Measurements from ENCODE around the gene APMAP.
"Not testable (repeated sequence)": the region's sequence is repeated elsewhere in the genome, so short reads cannot be mapped to it uniquely, and the experiment has no call there.

Gene APMAP

GRCh38 chr20:25001323-25001722, 8.8 kb upstream of the APMAP start:
- H3K4me1 ChIP-seq (ENCODE audit: control insufficient read depth, low read depth, low read length); H3K27ac ChIP-seq (ENCODE audit: low read length); H3K9me3 ChIP-seq (ENCODE audit: control insufficient read depth, low read depth, low read length); H3K27me3 ChIP-seq (ENCODE audit: control insufficient read depth, insufficient read depth, low read length); H3K9ac ChIP-seq (ENCODE audit: low read length); H3K4me3 ChIP-seq (ENCODE audit: low read length); H3K36me3 ChIP-seq (ENCODE audit: control insufficient read depth, low read depth, low read length): not testable (repeated sequence)

- Histone ChIP-seq H3K9ac (ENCODE audit: low read length) (no peak overlapping the region), H3K4me3 (ENCODE audit: low read length) (no peak overlapping the region), H3K9me3 (ENCODE audit: control insufficient read depth, low read depth, low read length) (no peaks in the 10 kb centered on the region), H3K4me1 (ENCODE audit: control insufficient read depth, low read depth, low read length) (no peaks in the 10 kb centered on the region), H3K27ac (ENCODE audit: low read length) (no peak overlapping the region), H3K27me3 (ENCODE audit: control insufficient read depth, insufficient read depth, low read length) (no peaks in the 10 kb centered on the region), H3K36me3 (ENCODE audit: control insufficient read depth, low read depth, low read length) (no peaks in the 10 kb centered on the region)
These were observed 7.8 kb upstream of the APMAP start for GRCh38 chr20:25000268-25000801.

GRCh38 chr20:24999568-24999967, 7.0 kb upstream of the APMAP start:
- Histone ChIP-seq H3K4me3 (ENCODE audit: low read length) (no peak overlapping the region), H3K27ac (ENCODE audit: low read length) (no peak overlapping the region), H3K27me3 (ENCODE audit: control insufficient read depth, insufficient read depth, low read length) (no peaks in the 10 kb centered on the region), H3K9ac (ENCODE audit: low read length) (no peak overlapping the region), H3K9me3 (ENCODE audit: control insufficient read depth, low read depth, low read length) (no peaks in the 10 kb centered on the region), H3K4me1 (ENCODE audit: control insufficient read depth, low read depth, low read length) (no peaks in the 10 kb centered on the region), H3K36me3 (ENCODE audit: control insufficient read depth, low read depth, low read length) (no peaks in the 10 kb centered on the region)

GRCh38 chr20:24998631-24999445, 6.3 kb upstream of the APMAP start:
- Histone ChIP-seq H3K36me3 (ENCODE audit: control insufficient read depth, low read depth, low read length) (no peaks in the 10 kb centered on the region), H3K27me3 (ENCODE audit: control insufficient read depth, insufficient read depth, low read length) (peaks cover 1% of the 10 kb centered on the region), H3K4me1 (ENCODE audit: control insufficient read depth, low read depth, low read length) (no peaks in the 10 kb centered on the region), H3K27ac (ENCODE audit: low read length) (no peak overlapping the region), H3K4me3 (ENCODE audit: low read length) (no peak overlapping the region), H3K9me3 (ENCODE audit: control insufficient read depth, low read depth, low read length) (no peaks in the 10 kb centered on the region), H3K9ac (ENCODE audit: low read length) (no peak overlapping the region)

- Histone ChIP-seq H3K4me3 (ENCODE audit: low read length) (no peak overlapping the region), H3K4me1 (ENCODE audit: control insufficient read depth, low read depth, low read length) (no peaks in the 10 kb centered on the region), H3K27ac (ENCODE audit: low read length) (no peak overlapping the region), H3K9ac (ENCODE audit: low read length) (no peak overlapping the region), H3K36me3 (ENCODE audit: control insufficient read depth, low read depth, low read length) (no peaks in the 10 kb centered on the region), H3K9me3 (ENCODE audit: control insufficient read depth, low read depth, low read length) (no peaks in the 10 kb centered on the region), H3K27me3 (ENCODE audit: control insufficient read depth, insufficient read depth, low read length) (peaks cover 8% of the 10 kb centered on the region)
These were observed 5.6 kb upstream of the APMAP start for GRCh38 chr20:24998121-24998520.

GRCh38 chr20:24996449-24997377, 4.2 kb upstream of the APMAP start:
- no peak overlapping the region for H3K27ac ChIP-seq (ENCODE audit: low read length)
- H3K36me3 ChIP-seq (ENCODE audit: control insufficient read depth, low read depth, low read length) = no peaks in the 10 kb centered on the region
- no peak overlapping the region for H3K4me3 ChIP-seq (ENCODE audit: low read length)
- no peaks in the 10 kb centered on the region for H3K9me3 ChIP-seq (ENCODE audit: control insufficient read depth, low read depth, low read length)
- H3K27me3 ChIP-seq (ENCODE audit: control insufficient read depth, insufficient read depth, low read length) = peaks cover 10% of the 10 kb centered on the region
- H3K4me1 ChIP-seq (ENCODE audit: control insufficient read depth, low read depth, low read length) = peaks cover 1% of the 10 kb centered on the region
- H3K9ac ChIP-seq (ENCODE audit: low read length) = no peak overlapping the region

GRCh38 chr20:24995741-24996448, 3.3 kb upstream of the APMAP start:
- Histone ChIP-seq H3K36me3 (ENCODE audit: control insufficient read depth, low read depth, low read length) (no peaks in the 10 kb centered on the region), H3K9ac (ENCODE audit: low read length) (no peak overlapping the region), H3K27ac (ENCODE audit: low read length) (no peak overlapping the region), H3K4me3 (ENCODE audit: low read length) (no peak overlapping the region), H3K27me3 (ENCODE audit: control insufficient read depth, insufficient read depth, low read length) (peaks cover 10% of the 10 kb centered on the region), H3K4me1 (ENCODE audit: control insufficient read depth, low read depth, low read length) (peaks cover 6% of the 10 kb centered on the region), H3K9me3 (ENCODE audit: control insufficient read depth, low read depth, low read length) (no peaks in the 10 kb centered on the region)

GRCh38 chr20:24994470-24995368, 2.2 kb upstream of the APMAP start:
- Histone ChIP-seq H3K4me3 (ENCODE audit: low read length) (no peak overlapping the region), H3K27ac (ENCODE audit: low read length) (no peak overlapping the region), H3K9ac (ENCODE audit: low read length) (no peak overlapping the region), H3K9me3 (ENCODE audit: control insufficient read depth, low read depth, low read length) (no peaks in the 10 kb centered on the region), H3K27me3 (ENCODE audit: control insufficient read depth, insufficient read depth, low read length) (peaks cover 10% of the 10 kb centered on the region), H3K4me1 (ENCODE audit: control insufficient read depth, low read depth, low read length) (peaks cover 6% of the 10 kb centered on the region), H3K36me3 (ENCODE audit: control insufficient read depth, low read depth, low read length) (no peaks in the 10 kb centered on the region)

GRCh38 chr20:24994186-24994465, 1.6 kb upstream of the APMAP start:
- Histone ChIP-seq H3K27me3 (ENCODE audit: control insufficient read depth, insufficient read depth, low read length) (peaks cover 10% of the 10 kb centered on the region), H3K4me3 (ENCODE audit: low read length) (no peak overlapping the region), H3K9me3 (ENCODE audit: control insufficient read depth, low read depth, low read length) (no peaks in the 10 kb centered on the region), H3K36me3 (ENCODE audit: control insufficient read depth, low read depth, low read length) (no peaks in the 10 kb centered on the region), H3K9ac (ENCODE audit: low read length) (no peak overlapping the region), H3K4me1 (ENCODE audit: control insufficient read depth, low read depth, low read length) (peaks cover 6% of the 10 kb centered on the region), H3K27ac (ENCODE audit: low read length) (no peak overlapping the region)

GRCh38 chr20:24993337-24994185, 1.0 kb upstream of the APMAP start:
- Histone ChIP-seq H3K4me1 (ENCODE audit: control insufficient read depth, low read depth, low read length) (peaks cover 6% of the 10 kb centered on the region), H3K9ac (ENCODE audit: low read length) (peak overlapping the region; percentile 46), H3K27ac (ENCODE audit: low read length) (no peak overlapping the region)

More at GRCh38 chr20:24993337-24994185, 1.0 kb upstream of the APMAP start:
- peak overlapping the region; percentile 91 for H3K4me3 ChIP-seq (ENCODE audit: low read length)
- H3K36me3 ChIP-seq (ENCODE audit: control insufficient read depth, low read depth, low read length) = no peaks in the 10 kb centered on the region
- H3K9me3 ChIP-seq (ENCODE audit: control insufficient read depth, low read depth, low read length) = no peaks in the 10 kb centered on the region
- H3K27me3 ChIP-seq (ENCODE audit: control insufficient read depth, insufficient read depth, low read length) = peaks cover 10% of the 10 kb centered on the region
